NCI-H2107 treated with DMSO at 0.1 percent for 48 hours (cell line): ENCODE data around the gene PLEKHA1.

ENCODE experiments used
- DNase-seq: peaks from one replicate; lab custom pipeline; 2025; ENCODE audit not compliant: unreplicated experiment; lab: John Stamatoyannopoulos, UW

Gene PLEKHA1

DNA sequence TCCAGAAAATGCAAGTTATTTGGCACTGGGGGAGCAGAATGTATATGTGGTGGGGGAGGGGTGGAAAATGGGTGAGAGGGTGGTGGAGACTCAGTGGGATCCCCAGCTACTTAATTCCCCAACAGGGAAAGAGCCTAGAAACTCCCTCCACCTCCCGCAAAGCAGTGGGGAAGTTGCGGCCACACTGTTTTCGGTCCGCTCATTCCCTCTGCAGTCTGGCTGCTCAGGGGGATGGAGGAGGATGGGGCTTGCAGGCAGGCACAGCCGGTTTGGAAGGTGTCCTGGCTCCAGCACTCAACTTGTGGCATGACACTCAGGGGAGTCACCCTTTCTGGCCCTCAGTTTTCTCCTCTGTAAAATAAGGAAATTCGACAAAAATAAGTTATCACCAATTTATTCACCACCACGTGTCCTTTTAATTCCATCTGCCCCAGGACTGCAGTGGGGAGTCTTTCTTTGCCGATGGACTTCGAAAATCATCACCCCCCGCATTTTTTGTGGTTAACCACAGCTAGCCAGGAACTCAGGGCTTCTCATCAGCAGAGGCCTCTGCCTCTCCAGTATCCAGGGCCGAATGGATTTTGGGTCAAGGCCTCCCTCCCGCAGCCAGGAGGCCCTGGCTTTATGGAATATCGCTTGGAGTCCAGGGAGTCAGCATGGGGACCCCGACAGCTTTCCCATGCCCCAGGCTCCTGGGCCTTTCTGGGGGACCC is 85.2 kb downstream of the PLEKHA1 start:
- DNase-seq: no peak

DNA sequence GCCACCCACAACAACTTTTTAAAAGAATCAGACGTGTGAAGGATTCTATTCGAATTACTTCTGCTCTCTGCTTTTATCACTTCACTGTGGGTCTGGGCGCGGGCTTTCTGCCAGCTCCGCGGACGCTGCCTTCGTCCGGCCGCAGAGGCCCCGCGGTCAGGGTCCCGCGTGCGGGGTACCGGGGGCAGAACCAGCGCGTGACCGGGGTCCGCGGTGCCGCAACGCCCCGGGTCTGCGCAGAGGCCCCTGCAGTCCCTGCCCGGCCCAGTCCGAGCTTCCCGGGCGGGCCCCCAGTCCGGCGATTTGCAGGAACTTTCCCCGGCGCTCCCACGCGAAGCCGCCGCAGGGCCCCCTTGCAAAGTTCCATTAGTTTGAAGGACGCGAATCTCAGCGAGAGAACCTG is 86.4 kb downstream of the PLEKHA1 start:
- DNase-seq: no peak

DNA sequence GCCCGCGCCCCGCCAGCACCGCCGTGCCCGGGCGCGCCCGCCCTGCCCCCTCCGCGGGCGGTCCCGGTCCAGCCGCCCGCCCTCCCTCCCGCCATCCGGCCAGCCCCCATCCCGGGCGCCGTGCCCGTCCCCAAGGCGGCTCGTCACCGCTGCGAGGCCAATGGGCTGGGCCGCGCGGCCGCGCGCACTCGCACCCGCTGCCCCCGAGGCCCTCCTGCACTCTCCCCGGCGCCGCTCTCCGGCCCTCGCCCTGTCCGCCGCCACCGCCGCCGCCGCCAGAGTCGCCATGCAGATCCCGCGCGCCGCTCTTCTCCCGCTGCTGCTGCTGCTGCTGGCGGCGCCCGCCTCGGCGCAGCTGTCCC is 86.8 kb downstream of the PLEKHA1 start, which contains the start of gene HTRA1:
TSS of gene HTRA1 (plus strand) at position 187 of the 362 bp plus-strand sequence. CDS start at position 287, 100 bp downstream.
- DNase-seq: no peak

DNA sequence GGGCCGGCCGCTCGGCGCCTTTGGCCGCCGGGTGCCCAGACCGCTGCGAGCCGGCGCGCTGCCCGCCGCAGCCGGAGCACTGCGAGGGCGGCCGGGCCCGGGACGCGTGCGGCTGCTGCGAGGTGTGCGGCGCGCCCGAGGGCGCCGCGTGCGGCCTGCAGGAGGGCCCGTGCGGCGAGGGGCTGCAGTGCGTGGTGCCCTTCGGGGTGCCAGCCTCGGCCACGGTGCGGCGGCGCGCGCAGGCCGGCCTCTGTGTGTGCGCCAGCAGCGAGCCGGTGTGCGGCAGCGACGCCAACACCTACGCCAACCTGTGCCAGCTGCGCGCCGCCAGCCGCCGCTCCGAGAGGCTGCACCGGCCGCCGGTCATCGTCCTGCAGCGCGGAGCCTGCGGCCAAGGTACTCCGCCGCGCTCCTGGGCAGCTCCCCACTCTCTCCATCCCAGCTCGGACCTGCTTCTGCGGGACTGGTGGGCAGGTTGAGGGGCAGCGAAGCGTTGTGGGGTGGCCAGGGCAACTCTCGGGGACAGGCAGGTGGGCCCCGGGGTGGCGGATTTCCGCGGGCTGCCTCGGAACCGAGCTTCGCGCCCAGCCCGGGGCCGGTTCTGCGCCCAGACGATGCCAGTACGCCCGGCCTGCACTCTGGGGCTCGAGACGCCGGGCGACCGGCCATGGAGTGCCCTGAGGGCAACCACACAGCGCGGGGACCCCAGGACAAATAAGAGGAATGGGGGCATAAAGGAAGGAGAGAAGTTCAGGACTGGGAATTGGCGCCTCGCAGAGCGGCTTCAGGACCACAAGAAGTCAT is 87.4 kb downstream of the PLEKHA1 start:
- no peak for DNase-seq

DNA sequence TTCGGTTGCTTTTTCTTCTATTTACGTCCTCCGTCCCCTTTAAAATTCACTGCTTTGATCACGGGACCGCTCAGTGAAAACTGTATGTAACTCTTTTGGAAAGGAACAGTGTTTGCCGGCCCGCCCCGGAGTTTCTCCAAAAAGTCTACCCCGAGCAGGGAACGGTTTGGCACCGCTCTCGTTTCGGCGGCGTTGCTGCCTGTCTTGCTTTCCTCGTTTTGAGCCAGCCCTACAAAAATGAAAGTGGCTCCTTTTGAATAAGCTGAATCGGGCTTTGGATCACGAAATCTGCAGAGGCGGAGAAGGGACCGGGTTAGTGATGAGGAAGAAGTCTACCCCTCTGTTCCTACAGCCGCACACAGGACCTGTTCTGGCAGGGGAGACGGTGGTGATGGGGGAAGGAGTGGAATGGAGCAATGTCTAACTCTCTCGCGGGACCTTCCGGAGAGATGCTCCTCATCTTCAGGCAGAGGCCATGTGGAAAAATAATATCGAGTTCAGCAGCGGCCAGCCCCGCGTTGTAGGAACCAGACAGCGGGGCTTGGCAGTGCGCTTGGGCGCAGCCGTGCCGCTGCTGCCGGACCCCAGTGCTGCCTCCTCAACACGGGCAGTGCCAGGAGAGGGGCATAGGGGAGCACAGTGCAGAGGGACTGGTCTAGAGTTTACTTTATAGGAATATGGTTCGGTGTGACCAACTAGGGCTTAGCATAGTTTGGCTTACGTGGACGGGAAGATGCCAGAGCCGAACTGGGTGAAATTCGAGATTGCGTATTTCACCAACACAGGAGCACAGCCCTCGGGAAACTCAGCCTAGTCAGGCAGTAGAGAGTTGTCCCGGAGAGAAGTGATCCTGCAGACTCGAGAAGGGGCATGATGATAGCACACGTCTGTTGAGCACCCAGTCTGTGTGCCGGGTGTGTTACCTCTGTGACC is 88.3 kb downstream of the PLEKHA1 start:
- no peak for DNase-seq

DNA sequence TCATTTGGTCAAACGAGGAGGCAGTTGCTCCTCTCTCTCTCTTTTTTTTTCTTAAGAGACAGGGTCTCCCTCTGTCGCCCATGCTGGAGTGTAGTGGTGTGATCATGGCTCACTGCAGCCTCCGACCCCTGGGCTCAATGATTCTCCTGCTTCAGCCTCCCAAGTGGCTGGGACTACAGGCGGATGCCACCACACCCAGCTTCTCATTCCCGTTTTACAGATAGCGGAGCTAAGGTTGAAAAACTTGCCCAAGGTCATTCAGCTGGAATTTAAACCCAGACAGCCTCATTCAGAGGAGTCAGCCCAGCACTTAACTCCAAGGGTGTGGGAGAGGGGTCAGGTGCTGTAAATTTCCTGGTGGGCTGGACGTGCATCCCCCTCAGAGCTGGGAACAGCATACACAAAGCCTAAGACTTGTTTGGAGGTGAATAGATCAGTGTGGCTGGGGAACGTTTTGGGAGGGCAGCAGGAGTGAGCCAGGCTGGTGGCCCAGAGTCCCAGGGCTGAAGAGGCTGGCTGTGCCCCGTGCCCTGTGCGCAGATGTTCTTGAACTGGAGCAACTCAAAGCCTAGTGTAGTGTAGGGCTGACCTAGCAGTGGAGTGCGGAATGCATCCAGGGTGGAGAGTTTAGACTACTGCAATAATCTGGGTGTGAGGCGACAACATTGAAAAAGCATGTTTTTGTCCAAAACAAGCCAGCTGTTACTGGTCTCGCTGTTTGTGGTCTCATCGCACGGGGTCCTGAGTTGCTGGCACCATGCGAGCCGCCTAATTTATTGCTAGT is 89.2 kb downstream of the PLEKHA1 start:
- no peak for DNase-seq

DNA sequence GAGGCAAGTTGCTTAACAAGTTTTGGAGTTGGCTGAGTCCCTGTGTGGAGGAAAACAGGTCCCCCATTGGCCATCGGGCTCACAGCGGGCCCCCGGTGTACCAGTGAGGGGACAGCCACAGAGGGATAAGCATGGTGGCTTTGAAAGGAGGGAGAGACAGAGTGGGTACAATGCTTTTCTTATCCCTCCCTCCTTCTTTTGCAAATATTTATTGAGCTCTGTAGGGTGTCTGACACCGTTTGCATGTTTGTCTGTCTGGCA is 89.7 kb downstream of the PLEKHA1 start:
- DNase-seq: no peak

DNA sequence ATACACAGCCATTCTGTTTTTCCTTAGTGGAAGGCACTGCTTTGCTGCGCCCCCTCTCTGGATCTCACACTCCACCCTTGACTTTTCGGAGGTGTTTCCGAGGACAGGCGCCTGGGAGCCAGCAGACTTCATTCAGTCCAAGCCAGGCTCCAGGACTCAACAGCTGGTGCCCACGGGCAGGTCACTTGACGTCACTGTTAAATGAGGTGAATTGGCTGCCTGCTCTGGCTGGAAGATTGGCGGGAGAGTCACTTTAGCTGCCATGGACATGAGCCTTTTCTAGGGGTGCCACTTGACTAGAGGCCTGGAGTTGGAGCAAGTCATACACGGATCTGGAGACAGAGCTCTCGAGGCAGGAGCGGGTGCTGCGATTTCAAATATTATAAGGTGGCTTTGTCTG is 90.1 kb downstream of the PLEKHA1 start:
- DNase-seq: no peak

DNA sequence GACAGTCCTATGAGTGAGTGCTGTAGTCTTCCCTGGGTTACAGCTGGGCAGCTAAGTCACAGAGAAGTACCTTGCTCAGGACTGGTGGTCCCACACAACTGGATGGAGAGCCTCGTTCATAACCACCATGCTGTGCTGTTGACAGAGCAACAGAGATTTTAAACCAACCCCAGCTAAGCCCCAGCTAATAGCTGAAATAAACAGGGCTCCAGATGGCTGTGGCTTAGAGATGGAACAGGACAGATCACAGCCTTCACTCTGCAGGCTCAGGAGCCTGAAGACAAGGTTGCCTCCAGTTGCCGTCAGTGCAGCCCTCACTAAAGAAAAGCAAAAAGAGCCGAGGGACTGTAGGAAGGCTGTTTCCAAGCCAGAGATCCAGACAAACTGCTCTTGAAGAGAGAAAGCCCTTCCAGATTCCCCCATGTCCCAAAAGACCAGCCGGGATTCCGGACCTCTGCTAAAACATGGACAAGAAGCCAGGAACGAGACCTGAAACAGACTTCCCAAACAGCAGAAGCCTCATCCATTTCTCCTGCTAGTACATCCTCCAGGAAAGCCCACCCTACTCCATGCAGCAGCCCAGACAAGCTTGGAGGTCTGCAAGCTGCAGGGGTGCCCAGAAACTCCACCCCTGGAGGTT is 91.0 kb downstream of the PLEKHA1 start:
- DNase-seq: no peak

DNA sequence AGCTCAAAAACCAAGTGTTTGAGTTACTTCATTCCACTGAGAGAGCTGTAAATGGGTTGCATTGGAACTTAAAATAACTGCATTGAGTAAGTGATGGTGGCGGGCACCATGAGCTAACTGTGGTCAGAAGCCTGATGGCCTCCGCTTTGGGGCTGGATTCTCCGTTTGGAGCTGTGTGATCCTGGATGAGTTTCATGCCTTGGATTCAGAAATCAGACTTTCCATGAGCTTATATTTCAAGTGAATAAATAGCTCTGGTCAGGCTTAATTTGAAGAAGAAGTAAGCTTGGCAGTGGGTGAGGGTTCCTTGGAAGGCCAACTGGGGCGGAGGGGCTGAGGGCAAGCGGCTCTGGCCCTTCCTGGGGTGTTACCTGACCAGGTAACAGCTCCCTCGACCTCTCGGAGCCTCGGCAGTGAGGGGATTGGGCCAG is 92.5 kb downstream of the PLEKHA1 start:
- DNase-seq: no peak

DNA sequence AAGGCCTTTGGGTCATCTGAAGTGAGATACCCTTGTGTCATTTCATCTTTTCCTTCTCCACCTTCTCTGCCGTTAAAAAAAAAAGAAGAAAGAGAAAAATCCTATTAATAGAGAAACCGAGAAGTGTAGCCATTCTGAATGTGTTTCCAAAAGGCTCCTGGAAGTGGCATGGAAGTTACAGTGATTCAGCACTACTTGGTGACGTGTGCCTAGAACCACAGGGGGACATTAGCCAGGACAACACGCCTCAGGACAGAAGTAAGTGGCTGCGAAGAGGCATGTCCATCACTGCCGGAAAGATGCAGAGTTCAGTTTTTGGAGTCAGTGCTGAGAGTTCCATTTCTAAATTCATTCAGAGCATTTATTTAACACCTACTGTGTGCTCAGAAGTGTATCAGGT is 93.2 kb downstream of the PLEKHA1 start:
- DNase-seq: no peak

DNA sequence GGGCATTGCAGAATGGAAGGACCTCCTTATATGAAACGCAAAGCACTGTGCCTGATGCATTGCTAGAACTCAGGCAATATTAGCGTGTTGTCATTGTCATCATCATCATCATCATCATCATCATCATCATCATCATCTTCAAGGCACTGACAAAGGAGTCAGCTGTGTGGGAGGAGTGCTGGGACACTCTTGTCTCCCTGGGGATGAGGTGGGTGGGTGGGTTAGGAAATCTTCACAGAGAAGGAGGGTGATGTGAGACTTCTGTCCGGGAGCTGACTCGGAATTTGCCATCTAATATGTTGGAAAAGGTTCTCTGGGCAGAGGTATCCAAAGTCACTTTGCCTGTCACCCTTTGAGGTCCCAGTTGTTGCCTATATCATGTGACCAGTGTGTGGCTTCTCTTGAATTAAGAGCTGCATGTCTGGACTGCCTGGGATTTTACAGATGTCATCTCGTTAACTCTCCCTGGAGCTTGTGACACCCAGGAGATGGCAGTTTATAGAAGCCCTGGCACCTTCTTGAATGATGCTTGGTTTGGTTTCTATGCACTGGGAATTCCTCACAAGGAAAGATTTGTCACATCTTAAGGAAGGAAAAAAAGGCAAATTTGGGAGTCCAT is 93.9 kb downstream of the PLEKHA1 start:
- no peak for DNase-seq

DNA sequence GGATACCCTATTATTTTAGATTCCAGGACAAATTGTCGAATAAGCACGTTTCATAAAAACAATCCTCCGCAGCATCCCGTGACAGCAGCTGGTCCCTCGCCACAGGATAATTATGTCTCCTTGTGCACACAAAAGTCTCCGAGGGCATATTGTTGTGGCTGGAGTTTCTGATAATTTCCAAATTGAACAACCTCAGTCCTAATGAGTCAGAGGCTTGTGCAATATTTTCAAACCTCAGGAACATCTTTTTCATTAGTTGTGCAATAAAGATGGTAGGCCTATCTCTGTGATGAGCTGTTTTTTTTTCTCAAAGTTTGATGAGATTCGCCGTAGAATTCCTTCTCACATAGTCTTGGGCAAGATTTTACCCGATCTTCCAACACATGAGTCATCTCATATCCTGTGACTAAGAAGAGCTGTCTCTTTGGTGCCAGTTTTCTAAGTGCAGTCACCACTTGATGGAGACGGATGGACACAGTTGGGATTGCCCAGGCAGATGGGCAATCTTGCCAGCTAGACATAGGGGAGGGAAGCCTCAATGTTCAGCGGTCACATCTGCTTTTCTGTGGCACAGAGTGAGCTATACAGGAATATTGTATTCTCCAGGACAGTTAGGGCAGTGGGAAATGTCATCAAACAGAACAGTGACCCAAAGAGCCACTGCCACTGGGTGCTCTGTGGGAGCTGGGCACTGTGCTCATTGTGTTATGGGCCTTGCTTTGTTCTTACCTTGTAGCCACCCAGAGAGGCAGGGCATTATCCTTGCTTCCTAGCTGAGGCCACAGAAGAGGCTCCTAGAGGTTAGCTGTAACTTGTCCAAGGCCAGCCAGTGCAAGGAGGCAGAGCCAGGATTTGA is 94.6 kb downstream of the PLEKHA1 start:
- DNase-seq: no peak

DNA sequence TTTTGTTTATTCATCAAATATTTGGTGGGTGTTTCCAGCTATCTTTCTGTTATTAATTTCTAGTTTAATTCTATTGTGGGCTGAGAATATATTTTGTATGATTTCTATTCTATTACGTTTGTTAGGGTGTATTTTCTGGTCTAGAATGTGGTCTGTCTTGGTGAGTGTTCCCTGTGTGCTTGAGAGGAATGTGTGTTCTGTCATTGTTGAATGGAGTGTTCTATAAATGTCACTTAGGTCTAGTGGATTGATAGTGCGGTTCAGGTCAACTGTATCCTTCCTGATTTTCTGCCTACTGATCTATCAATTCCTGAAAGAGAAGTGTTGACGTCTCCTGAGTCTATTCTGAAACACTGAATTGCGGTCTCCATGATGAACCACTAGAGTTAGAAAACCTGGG is 95.3 kb downstream of the PLEKHA1 start:
- no peak for DNase-seq

DNA sequence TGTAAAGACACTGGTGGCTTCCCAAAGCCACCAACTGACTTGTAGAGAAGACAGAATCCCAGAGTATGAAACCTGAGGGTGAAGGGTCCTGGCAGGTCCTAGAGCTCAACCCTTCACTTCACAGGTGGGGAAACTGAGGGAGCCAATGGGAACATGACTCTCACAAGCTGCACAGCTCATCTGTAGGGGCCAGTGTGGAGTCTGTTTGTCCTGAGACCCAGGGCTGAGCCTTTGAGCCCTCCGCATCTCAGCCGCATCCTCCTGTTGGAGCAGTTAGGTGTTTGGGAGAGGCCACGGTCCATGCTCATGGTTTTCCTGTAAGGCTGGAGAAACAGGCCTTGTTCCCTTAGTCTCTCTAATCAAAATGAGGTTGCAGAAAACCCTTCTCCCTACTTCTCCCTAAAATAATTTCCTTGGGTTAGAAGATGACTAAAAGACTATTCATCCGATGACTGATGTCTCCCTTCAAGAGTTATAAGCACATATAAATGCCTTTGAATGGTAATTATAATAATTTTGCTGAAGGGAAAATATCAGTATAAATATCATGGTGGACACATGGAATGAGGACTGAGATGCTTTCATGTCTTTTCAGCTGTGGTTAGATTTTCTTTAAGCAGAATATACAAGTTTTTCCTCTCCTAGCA is 97.1 kb downstream of the PLEKHA1 start:
- DNase-seq: no peak

DNA sequence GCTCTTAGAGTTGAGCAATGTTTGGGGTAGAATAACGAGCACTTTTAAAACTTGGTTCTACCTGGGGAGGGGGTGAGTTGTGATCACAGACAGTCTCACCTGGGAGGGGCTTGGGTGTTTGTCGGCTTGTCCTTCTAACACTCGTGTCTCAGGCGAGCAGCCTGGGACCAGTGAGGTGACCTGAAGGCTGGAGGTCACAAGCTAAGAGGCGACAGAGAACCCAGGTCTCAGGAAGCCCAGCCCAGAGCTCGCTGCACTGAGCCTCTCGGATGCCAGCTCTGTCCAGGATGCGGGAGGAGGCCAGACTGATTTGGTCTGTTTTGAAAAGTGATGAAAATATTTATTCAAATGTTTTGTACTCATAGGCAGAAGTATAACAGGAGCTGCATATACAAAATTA is 98.6 kb downstream of the PLEKHA1 start:
- no peak for DNase-seq

DNA sequence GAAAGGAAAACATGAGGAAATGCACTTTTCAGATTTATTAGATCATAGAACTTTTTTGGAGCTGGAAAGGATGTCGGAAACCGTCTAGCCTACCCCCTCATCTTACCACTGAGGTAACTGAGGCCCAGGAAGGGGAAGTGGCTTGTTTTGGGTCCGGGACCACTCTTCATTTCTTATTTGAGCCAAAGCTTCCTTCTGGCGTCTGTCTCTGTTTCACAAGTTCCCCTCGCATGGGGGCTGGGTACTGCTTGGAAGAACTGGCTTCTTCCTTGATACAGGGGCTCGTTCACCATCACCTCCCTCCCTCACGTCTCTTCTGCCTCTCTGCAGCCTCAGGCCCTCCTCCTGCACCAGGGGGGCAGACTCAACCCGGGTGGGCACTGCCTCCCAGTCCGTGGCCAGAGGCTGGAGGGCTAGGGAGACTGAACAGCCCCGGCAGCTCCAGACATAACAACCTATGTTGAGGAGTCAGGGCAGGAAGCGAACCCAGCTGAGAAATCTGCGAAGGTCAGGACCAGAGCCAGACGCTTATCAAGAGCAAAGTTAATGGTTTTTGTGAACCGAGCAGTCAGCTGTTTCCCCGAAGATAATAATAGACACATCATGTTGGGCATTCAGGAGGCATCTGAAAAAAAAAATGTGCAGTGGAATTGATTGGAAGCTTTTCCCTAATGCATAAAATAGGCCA is 99.8 kb downstream of the PLEKHA1 start:
- no peak for DNase-seq

DNA sequence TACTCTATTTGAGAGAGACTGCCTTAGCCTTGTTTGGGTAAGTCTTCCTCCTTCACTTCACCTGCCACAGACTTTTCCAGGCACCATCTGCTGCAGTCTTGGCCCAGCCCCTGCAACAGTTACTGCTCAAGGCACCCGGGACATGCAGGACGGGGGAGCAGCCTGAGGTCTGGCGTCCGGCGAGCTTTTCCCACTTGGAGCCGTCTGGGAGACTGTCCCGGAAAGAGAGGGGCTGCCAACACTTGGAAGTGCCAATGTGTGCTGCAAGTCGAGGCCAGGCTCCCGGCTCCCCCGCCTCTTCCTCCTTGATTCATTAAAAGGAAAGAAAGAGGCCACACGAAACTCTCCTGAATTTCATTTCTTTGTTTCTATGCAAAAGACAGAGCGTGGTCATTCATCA is 100.6 kb downstream of the PLEKHA1 start:
- DNase-seq: no peak
